ENCODE data around the gene KLRB1.
"Not testable (repeated sequence)": the region's sequence is repeated elsewhere in the genome, so short reads cannot be mapped to it uniquely, and the experiment has no call there.

KLRB1 gene

GRCh38 chr12:9607716-9608115, at the start of gene KLRB1:
Gene KLRB1, minus strand, starts transcription at chr12:9607916. Its CDS starts 77 bp downstream, at chr12:9607839.
- no peak for DNase-seq

DNA sequence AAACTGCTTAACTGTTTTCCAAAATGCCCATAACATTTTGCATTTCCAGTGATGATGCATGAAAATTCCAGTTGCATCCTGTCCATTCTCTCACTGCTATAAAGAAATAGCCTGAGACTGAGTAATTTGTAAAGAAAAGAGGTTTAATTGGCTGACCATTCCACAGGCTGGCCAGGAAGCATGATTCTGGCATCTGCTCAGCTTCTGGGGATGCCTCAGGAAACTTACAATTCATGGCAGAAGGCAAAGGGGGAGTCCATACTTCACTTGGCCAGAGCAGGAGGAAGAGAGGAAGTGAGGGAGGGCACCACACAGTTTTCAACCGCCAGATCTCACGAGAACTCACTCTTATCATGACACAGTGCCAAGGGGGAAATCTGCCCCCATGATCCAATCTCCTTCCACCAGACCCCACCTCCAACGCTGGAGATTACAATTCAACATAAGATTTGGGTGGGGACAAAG, 43.6 kb upstream of the KLRB1 start:
- no peak for DNase-seq

GRCh38 chr12:9650151-9650576, 42.4 kb upstream of the KLRB1 start:
- no peak for DNase-seq

GRCh38 chr12:9649532-9649940, 41.8 kb upstream of the KLRB1 start:
- no peak for DNase-seq

DNA sequence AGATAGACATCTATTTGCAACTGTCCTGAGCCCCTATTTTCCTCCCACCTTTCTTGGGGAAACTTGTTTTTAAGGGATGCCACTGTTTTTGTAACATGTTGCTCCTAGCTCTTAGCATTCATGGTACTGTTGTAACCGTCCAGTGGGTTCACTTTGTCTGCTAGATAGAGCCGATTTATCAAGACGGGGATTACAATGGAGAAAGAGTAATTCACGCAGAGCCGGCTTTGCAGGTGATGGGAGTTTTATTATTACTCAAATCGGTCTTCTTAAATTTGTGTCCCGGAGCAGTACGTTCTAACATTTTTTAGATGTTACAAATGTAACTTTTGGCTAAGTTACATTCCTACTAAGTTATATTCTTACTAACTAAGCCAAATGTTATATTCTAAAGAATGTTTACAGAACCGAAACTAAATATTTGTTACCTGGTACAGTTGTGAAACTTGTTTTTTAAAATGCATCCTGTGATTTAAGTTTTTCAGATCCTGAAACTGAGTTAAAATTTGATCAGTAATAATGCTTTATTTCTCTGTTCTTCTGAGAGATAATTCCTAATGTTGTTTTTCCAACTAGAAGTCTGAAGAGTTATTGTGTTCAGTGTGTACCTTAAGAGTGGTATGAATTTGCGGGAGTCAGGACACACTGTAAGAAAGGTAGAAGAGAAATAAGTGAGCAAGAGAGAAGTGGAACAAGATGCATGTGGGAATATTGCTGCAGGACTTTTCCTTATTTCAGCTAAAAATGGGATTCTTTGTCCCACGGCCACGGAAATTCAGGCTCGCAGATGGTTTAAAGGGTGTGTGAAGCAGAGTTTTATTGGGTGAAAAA, 41.2 kb upstream of the KLRB1 start:
- DNase-seq: no peak

- peak; percentile 40 for DNase-seq
Measured at GRCh38 chr12:9647825-9648700, 40.3 kb upstream of the KLRB1 start.

DNA sequence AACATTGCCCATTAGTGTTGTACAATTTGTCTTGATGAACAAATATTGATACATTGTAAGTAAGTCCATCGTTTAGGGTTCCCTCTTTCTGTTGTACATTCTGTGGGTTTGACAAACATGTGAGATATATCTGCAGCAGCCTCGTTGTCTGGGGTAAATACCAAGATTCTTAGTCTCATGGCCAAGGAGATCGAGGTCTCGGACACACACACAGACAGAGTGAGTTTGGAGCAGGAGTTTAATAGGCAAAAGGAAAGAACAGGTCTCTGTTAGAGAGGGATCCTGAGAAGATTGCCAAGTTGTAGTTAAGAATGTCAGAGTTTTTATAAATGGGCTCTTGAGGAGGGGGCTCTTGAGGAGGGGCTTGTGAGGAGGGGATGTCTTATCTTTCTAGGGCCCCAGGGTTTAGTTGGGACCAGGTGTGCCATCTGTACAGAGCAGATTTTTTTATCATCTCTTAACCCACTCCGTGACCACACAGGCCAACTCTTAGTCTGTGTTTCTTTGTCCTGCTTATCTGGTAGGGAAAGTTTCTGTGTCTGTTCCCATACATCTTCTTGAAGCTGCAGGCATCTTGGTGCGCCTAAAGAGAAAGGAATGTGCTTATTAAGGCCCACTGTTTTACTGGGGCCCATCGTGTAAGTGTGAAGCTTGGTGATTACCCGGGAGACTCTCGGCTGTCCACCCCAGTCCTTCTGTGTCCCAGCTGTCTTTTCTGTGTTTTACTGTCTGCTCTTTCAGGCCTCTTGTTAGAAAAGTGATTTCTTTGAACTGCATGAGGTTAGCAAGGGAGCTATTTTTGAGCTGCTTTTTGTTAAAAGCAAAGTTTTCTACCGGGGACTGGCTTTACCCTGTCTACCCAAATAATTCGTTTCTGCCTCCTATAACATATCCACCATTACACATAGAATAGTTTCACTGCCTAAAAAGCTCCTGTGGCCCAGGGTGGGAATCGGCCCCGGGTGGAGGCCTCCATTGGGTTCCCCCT, 39.4 kb upstream of the KLRB1 start:
- no peak for DNase-seq

- not testable (repeated sequence) for DNase-seq
Measured at GRCh38 chr12:9644985-9645551, 37.4 kb upstream of the KLRB1 start.

DNA sequence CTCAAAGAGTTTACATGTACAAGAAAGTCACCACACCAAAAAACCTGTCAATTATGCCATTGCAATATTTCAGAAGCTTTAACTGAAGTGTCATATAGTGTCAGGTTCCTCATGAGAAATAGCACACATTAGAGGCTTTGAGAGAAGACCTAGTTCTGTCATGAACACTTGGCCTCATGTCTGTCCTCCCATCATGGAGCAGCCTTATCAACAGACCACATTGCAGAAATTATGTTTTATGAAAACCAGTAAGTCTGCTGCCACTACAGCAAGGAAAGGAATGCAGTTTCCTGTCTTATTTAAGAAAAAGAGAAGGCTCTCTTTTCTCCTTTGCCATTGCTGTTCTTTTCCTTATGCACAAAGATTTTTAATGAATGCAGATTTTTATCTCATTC, 35.5 kb upstream of the KLRB1 start:
- DNase-seq: no peak

DNA sequence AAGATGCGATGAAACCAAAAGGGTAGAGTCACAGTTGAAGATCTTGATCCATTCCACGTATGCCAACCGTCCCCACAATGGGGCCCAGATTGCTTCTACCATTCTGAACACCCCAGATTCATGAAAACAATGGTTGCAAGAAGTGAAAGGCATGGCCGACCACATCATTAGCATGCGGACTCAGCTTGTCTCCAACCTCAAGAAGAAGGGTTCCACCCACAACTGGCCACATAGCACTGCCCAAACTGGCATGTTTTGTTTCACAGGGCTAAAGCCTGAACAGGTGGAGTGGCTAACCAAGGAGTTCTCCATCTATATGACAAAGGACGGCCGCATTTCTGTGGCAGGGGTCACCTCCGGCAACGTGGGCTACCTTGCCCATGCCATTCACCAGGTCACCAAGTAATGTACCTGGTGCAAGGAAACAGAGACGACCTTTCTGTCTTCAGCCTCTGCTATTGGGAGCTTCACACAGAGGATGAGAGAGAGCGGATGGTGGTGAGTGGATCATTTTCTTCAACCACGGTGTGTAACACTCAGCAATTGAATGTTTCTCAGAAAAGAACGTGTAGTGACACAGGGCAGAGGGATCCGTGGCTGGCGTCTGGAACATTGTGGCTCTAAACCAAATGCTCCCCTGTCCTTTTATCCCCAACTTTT, 35.0 kb upstream of the KLRB1 start:
- DNase-seq: no peak

- no peak for DNase-seq
Measured at GRCh38 chr12:9640024-9640423, 32.3 kb upstream of the KLRB1 start.

- no peak for DNase-seq
Measured at GRCh38 chr12:9636851-9637206, 29.1 kb upstream of the KLRB1 start.

DNA sequence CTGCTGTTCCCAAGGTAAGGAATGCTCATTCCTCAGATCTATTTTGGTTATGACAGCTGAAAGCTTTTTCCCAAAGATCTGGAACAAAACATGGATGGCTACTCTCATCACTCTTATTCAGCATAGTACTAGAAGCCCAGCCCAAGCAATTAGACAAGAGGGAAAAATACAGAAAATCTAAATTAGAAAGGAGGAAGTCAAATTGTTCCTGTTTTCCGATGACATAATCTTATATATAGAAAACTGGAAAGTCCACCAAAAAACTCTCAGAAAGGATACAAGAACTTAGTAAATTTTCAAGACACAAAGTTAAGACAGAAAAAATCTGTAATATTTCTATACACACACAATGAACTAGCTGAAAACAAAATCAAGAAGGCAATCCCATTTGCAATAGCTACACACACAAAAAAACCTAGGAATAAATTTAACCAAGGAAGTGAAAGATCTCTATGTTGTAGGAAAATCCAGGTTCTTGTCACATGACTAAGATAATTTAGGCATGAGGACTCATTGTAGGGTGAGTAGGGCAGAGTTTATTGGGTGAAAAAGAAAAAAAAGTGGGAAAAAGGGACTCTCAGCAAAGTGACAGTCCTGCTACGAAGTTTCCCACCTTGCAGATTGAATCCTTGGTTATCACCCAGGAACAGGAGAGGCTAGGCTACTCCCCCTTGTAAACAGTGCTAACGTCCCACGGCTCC, 28.6 kb upstream of the KLRB1 start:
- no peak for DNase-seq

DNA sequence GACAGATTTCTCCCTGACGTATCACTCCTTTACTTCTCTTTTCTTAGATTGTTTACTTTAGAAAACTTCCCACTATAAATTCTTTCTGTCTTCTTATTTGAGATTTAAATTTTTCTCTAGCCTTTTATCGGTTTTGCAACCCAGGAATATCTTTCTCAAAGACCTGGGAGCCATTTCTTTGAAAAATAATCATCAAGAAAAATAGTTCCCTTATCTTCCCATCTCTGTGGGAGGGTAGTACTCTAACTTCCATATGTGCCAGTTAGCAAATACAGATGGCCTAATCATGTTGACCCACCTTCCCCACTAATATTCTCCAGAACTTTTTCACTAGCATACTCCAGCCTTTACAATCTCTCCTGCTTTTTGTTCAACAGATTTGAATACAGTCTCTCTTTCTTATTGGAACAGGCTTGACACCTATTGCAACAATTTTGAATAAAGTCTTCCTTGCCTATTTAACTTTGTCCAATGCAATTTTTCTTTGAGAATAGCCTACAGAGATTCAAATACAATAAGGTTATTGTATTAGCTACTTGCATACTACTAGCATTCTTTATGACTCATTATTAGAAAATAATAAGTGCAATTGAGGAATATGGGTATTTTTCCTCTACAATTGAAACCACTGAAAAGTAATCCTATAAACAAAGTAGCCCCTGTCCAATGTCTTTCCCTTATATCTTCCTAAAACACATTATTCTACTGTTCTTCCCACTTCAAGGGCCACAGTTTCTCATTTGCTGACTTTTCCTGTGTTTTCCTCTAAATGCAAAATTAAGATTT, 27.4 kb upstream of the KLRB1 start:
- DNase-seq: no peak

DNA sequence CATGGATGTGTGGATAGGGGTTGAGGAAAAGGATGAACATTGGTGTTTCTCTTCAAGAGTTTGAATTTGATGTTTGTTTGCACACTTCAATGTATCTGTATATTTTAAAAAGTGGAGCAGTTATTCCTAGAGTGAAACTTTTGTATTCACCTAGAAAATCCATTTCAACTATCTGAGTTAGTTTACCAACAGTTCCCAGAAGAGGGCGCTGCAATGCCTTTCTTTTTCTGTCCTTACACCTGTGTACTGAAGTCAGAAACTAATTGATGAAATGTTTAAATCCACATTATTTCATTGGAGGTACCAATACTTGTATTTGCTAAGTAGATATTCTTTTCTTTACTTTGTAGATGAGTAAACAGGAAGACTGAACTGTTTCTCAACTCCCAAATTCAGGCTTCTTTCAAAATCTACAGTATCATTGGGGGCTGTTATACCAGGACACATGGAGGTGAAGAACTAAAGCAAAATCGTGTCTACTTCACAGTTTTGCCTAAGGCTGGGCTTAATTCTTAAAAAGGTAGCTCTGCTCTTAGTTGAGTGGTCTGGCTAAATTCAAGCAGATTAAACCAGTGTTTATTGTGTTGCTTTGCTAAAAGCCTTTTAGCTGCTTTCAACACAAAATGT, 26.6 kb upstream of the KLRB1 start:
- no peak for DNase-seq

- no peak for DNase-seq
Measured at GRCh38 chr12:9632766-9633165, 25.1 kb upstream of the KLRB1 start.

- no peak for DNase-seq
Measured at GRCh38 chr12:9626821-9627220, 19.1 kb upstream of the KLRB1 start.

DNA sequence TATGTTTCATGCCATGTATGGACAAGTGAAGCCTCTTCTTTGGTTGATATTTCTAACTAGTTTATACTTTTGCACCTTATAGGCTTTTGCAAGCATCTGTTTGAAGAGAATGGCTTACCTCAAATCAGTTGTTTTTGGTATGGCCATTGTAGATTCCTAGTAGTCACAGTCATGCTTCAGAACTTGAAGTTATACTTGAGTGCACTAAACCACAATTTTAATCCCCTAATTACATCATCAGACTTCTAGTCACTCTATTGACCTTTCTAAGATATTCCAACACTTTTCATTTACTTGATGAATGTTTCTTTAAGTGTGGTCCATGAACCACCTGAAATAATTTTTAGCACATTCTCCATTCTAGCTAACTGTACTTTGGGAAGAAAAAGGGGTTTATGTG, 18.6 kb upstream of the KLRB1 start:
- no peak for DNase-seq

DNA sequence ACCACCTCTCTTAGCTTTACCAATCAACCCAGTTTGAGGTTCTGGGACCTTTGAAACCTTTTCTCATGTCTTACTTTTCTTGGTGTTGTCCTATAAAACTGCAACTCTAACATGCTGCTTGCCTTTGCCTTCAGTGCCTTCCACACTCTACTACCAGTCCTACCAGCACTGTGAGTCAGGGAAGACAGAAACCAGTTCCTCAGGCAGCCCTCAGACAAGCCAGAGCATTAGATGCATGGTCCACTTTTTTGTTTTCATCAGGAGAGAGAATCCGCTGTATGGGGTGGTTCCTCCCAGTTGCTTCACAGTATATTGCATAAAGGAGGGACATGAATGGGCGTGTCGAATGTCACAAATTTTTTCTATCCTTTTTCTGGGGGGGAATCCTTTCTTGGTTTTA, 17.3 kb upstream of the KLRB1 start:
- no peak for DNase-seq

All from NCI-H2029 (cell line).